Epithelial cell of esophagus (primary cell): ENCODE data around the gene GLYR1.

Experiments used
- DNase-seq: peaks from one replicate; pipeline ENCODE4 v3.0.0; 2010; ENCODE audit warnings: low read depth
- H3K4me3 ChIP-seq: 2 replicates; pipeline ENCODE4 v1.5.1; 2011; ENCODE audit warnings: mild to moderate bottlenecking, low read length, control low read depth
- CTCF ChIP-seq: IDR thresholded peaks from 2 replicates; pipeline ENCODE4 v1.5.1; 2011; ENCODE audit warnings: low read depth, mild to moderate bottlenecking, low read length, control low read depth, inconsistent platforms; ENCODE audit not compliant: insufficient read depth; ENCODE audit errors: missing control alignments

GLYR1 gene

GRCh38 chr16:4891886-4892216 lies 44.8 kb upstream of the GLYR1 start:
- DNase-seq, result no peak
- no peak for TF ChIP-seq CTCF
- no peak overlapping the region for H3K4me3 ChIP-seq

- no peak for TF ChIP-seq CTCF
- no peak for DNase-seq
These were observed 44.2 kb upstream of the GLYR1 start for GRCh38 chr16:4891097-4891885.

GRCh38 chr16:4890686-4891085 lies 43.6 kb upstream of the GLYR1 start:
- no peak overlapping the region for H3K4me3 ChIP-seq
- no peak for TF ChIP-seq CTCF
- DNase-seq, result no peak

More at GRCh38 chr16:4891097-4891885, 44.2 kb upstream of the GLYR1 start:
- H3K4me3 ChIP-seq, result no peak overlapping the region

GRCh38 chr16:4890026-4890425 lies 42.9 kb upstream of the GLYR1 start:
- H3K4me3 ChIP-seq, result no peak overlapping the region
- DNase-seq, result no peak
- no peak for TF ChIP-seq CTCF

GRCh38 chr16:4888428-4889135 lies 41.5 kb upstream of the GLYR1 start:
- TF ChIP-seq CTCF, result no peak
- no peak overlapping the region for H3K4me3 ChIP-seq
- DNase-seq, result no peak

- TF ChIP-seq CTCF, result no peak
- no peak overlapping the region for H3K4me3 ChIP-seq
- DNase-seq, result no peak
These were observed 39.1 kb upstream of the GLYR1 start for GRCh38 chr16:4886151-4886550.
